Dedifferentiated amniotic fluid mesenchymal stem cell (primary cell): Measurements from ENCODE around the gene SMARCA2.

Experiments
- DNase-seq: peaks from one replicate; pipeline ENCODE4 v3.0.0-alpha.2; 2016; ENCODE audit errors: extremely low spot score

SMARCA2 gene

GRCh38 chr9:2015581-2016407 is 647 bp downstream of the SMARCA2 start:
- DNase-seq, result peak; percentile 30

GRCh38 chr9:2016408-2017330 is 1.5 kb downstream of the SMARCA2 start:
- no peak for DNase-seq

- DNase-seq, result peak; percentile 80
Observed at GRCh38 chr9:2017331-2018161, 2.4 kb downstream of the SMARCA2 start.

GRCh38 chr9:2018162-2018643 is 3.1 kb downstream of the SMARCA2 start:
- DNase-seq, result no peak

- no peak for DNase-seq
Observed at GRCh38 chr9:2018764-2019558, 3.8 kb downstream of the SMARCA2 start.

- DNase-seq, result no peak
Observed at GRCh38 chr9:2019723-2020122, 4.6 kb downstream of the SMARCA2 start.

GRCh38 chr9:2021731-2022130 is 6.6 kb downstream of the SMARCA2 start:
- no peak for DNase-seq

- DNase-seq, result no peak
Observed at GRCh38 chr9:2022560-2022959, 7.4 kb downstream of the SMARCA2 start.

- no peak for DNase-seq
Observed at GRCh38 chr9:2023042-2023441, 7.9 kb downstream of the SMARCA2 start.

GRCh38 chr9:2023532-2023931 is 8.4 kb downstream of the SMARCA2 start:
- DNase-seq, result no peak

GRCh38 chr9:2024888-2025782 is 10.0 kb downstream of the SMARCA2 start:
- DNase-seq, result no peak

- no peak for DNase-seq
Observed at GRCh38 chr9:2026220-2026997, 11.3 kb downstream of the SMARCA2 start.

GRCh38 chr9:2027543-2028160 is 12.5 kb downstream of the SMARCA2 start:
- no peak for DNase-seq

- no peak for DNase-seq
Observed at GRCh38 chr9:2028888-2029287, 13.7 kb downstream of the SMARCA2 start.

- DNase-seq, result no peak
Observed at GRCh38 chr9:2029666-2030170, 14.6 kb downstream of the SMARCA2 start.

GRCh38 chr9:2032234-2032633 is 17.1 kb downstream of the SMARCA2 start:
- DNase-seq, result no peak

GRCh38 chr9:2036844-2037243 is 21.7 kb downstream of the SMARCA2 start:
- DNase-seq, result no peak
